GM23338 (cell line): ENCODE results near the gene FAM43A. TPM values are rescaled to one million over a fixed set of nuclear protein-coding genes. Genes with fewer than 3 reads are reported as not detected.

ENCODE experiments used
- ATAC-seq: fragments of 200-7000 bp; cut with Tn5 transposase; 3 replicates; pipeline ENCODE4 v1.9.1; 2020
- DNase-seq: peaks from one replicate; pipeline ENCODE4 v3.0.0-alpha.2; 2015; ENCODE audit warnings: low spot score
- H2AFZ ChIP-seq: fragments of 200-600 bp; sonication (generic); 2 replicates; pipeline ENCODE4 v1.8.0; 2016; ENCODE audit warnings: antibody characterized with exemption, mild to moderate bottlenecking, moderate library complexity
- H3F3A ChIP-seq: fragments of 200-600 bp; sonication (generic); replicated peaks from 2 replicates; pipeline ENCODE4 v1.8.0; 2017; ENCODE audit warnings: antibody characterized with exemption, mixed run types, low read depth
- H3K27ac ChIP-seq: fragments of 200-600 bp; sonication (generic); 2 replicates; pipeline ENCODE4 v1.6.1; 2016; ENCODE audit warnings: low read depth
- H3K27me3 ChIP-seq: fragments of 200-600 bp; sonication (generic); 2 replicates; pipeline ENCODE4 v1.8.0; 2016; ENCODE audit warnings: mild to moderate bottlenecking, mixed run types, moderate library complexity; ENCODE audit not compliant: insufficient read depth
- H3K36me3 ChIP-seq: fragments of 200-600 bp; sonication (generic); 2 replicates; pipeline ENCODE4 v1.8.0; 2016; ENCODE audit warnings: mild to moderate bottlenecking; ENCODE audit not compliant: insufficient read depth
- H3K4me1 ChIP-seq: fragments of 200-600 bp; sonication (generic); 2 replicates; pipeline ENCODE4 v1.8.0; 2016; ENCODE audit warnings: mild to moderate bottlenecking, moderate library complexity; ENCODE audit not compliant: insufficient read depth
- H3K4me2 ChIP-seq: fragments of 200-600 bp; sonication (generic); 2 replicates; pipeline ENCODE4 v1.7.1; 2017; ENCODE audit warnings: mixed run types
- H3K4me3 ChIP-seq: fragments of 200-600 bp; sonication (generic); 2 replicates; pipeline ENCODE4 v1.6.1; 2016; ENCODE audit warnings: mixed run types
- H3K79me2 ChIP-seq: fragments of 200-600 bp; sonication (generic); replicated peaks from 2 replicates; pipeline ENCODE4 v1.8.0; 2017; ENCODE audit warnings: mild to moderate bottlenecking; ENCODE audit not compliant: insufficient read depth
- H3K9me2 ChIP-seq: fragments of 200-600 bp; sonication (generic); 2 replicates; pipeline ENCODE4 v1.8.0; 2017; ENCODE audit not compliant: insufficient read depth
- H4K20me1 ChIP-seq: fragments of 200-600 bp; sonication (generic); replicated peaks from 2 replicates; pipeline ENCODE4 v1.8.0; 2017; ENCODE audit warnings: mild to moderate bottlenecking; ENCODE audit not compliant: insufficient read depth
- H3K27ac Mint-ChIP-seq: 2 replicates; pipeline ENCODE4 v1.8.0; 2020; ENCODE audit warnings: inconsistent platforms, mild to moderate bottlenecking, moderate library complexity, mixed read lengths
- H3K27me3 Mint-ChIP-seq: 3 replicates; pipeline ENCODE4 v1.8.0; 2022; ENCODE audit warnings: low read depth, mild to moderate bottlenecking, moderate library complexity, mixed read lengths, inconsistent platforms; ENCODE audit not compliant: insufficient read depth, poor library complexity
- H3K36me3 Mint-ChIP-seq: 3 replicates; pipeline ENCODE4 v1.8.0; 2021; ENCODE audit warnings: low read depth, mild to moderate bottlenecking, inconsistent platforms, moderate library complexity, mixed read lengths
- H3K4me1 Mint-ChIP-seq: 3 replicates; pipeline ENCODE4 v1.8.0; 2020; ENCODE audit warnings: mild to moderate bottlenecking, inconsistent platforms, mixed read lengths
- H3K4me3 Mint-ChIP-seq: 3 replicates; pipeline ENCODE4 v1.8.0; 2021; ENCODE audit warnings: moderate library complexity, mild to moderate bottlenecking, inconsistent platforms, mixed read lengths
- H3K9me3 Mint-ChIP-seq: 3 replicates; pipeline ENCODE4 v1.8.0; 2020; ENCODE audit warnings: moderate library complexity, mild to moderate bottlenecking, inconsistent platforms, mixed read lengths
- EZH2 ChIP-seq: fragments of 200-600 bp; sonication (generic); IDR thresholded peaks from one replicate; pipeline ENCODE4 v1.8.0; 2017; ENCODE audit warnings: antibody characterized with exemption, mild to moderate bottlenecking, low read depth; ENCODE audit not compliant: unreplicated experiment
- JUNB ChIP-seq: IDR thresholded peaks from one replicate; pipeline ENCODE4 v1.6.1; 2016; ENCODE audit warnings: antibody characterized with exemption; ENCODE audit not compliant: unreplicated experiment
- NANOG ChIP-seq: IDR thresholded peaks from 2 replicates; pipeline ENCODE4 v1.6.1; 2016; ENCODE audit warnings: antibody characterized with exemption, borderline replicate concordance
- POLR2AphosphoS5 ChIP-seq: IDR thresholded peaks from 2 replicates; pipeline ENCODE4 v1.6.1; 2016; ENCODE audit warnings: antibody characterized with exemption, low read depth
- STAT1 ChIP-seq: IDR thresholded peaks from one replicate; pipeline ENCODE4 v1.6.1; 2016; ENCODE audit warnings: antibody characterized with exemption; ENCODE audit not compliant: unreplicated experiment
- ZNF114 ChIP-seq: fragments of 250-450 bp; sonication (Bioruptor Pico); IDR thresholded peaks from 2 replicates; pipeline ENCODE4 v1.5.0; 2020; ENCODE audit warnings: mild to moderate bottlenecking, moderate library complexity
- ZNF331 ChIP-seq: fragments of 250-450 bp; sonication (Bioruptor Pico); IDR thresholded peaks from 2 replicates; pipeline ENCODE4 v1.5.0; 2020; ENCODE audit warnings: low read depth, mild to moderate bottlenecking, moderate library complexity
- polyA plus RNA-seq: library from polyadenylated mRNA; unstranded; fragments of >200 nt; fragmentation: Nextera tagmentation; extraction: Ambion mirVana; gene quantifications from 2 replicates; pipeline ENCODE4 v1.2.1, GENCODE V29; 2016
- total RNA-seq: library from RNA; depleted of rRNA; stranded (reverse); fragments of >200 nt; shearing (Covaris generic); gene quantifications from 2 replicates; pipeline ENCODE4 v1.2.3, GENCODE V29; 2014
- TF ChIP-seq, protein P1 (sequence below): fragments of 250-450 bp; sonication (Bioruptor Pico); IDR thresholded peaks from 2 replicates; pipeline ENCODE4 v1.5.0; 2020; ENCODE audit warnings: mild to moderate bottlenecking, moderate library complexity
- TF ChIP-seq, protein P2 (sequence below): IDR thresholded peaks from 2 replicates; pipeline ENCODE4 v1.6.1; 2016; ENCODE audit warnings: antibody characterized with exemption
- TF ChIP-seq, protein P3 (sequence below), 2 experiments: fragments of 200-600 bp in 1 of 2; sonication (generic) in 1 of 2; conservative IDR thresholded peaks; 2 replicates each; pipeline versions ENCODE4 v1.5.1 to v1.6.1; 2016 to 2017; ENCODE audit warnings: antibody characterized with exemption in 2 of 2, low read depth in 2 of 2, mild to moderate bottlenecking in 2 of 2, moderate library complexity in 1 of 2

The FAM43A gene
- total and polyA plus RNA-seq, 2 experiments from 2014 or later = 2.4 to 6.4 TPM

DNA sequence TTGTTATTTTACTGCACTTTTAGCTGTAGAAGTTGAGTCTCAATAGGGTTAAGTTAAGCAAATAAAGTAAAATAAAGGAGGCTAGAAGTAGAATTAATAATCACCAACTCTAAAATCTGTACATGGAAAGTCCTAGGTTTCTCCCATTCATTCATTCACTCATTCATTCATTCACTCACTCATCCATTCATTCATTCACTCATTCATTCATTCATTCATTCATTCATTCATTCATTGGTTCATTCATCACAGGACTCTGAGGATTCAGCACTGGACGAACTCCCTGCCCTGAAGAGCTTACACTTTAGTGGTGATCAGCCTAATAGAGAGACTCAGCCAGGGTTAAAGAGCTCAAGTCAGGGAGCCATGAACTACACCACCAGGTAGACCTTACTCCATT is 9.2 kb upstream of the FAM43A start (continued):
- TF ChIP-seq, protein P1, sequence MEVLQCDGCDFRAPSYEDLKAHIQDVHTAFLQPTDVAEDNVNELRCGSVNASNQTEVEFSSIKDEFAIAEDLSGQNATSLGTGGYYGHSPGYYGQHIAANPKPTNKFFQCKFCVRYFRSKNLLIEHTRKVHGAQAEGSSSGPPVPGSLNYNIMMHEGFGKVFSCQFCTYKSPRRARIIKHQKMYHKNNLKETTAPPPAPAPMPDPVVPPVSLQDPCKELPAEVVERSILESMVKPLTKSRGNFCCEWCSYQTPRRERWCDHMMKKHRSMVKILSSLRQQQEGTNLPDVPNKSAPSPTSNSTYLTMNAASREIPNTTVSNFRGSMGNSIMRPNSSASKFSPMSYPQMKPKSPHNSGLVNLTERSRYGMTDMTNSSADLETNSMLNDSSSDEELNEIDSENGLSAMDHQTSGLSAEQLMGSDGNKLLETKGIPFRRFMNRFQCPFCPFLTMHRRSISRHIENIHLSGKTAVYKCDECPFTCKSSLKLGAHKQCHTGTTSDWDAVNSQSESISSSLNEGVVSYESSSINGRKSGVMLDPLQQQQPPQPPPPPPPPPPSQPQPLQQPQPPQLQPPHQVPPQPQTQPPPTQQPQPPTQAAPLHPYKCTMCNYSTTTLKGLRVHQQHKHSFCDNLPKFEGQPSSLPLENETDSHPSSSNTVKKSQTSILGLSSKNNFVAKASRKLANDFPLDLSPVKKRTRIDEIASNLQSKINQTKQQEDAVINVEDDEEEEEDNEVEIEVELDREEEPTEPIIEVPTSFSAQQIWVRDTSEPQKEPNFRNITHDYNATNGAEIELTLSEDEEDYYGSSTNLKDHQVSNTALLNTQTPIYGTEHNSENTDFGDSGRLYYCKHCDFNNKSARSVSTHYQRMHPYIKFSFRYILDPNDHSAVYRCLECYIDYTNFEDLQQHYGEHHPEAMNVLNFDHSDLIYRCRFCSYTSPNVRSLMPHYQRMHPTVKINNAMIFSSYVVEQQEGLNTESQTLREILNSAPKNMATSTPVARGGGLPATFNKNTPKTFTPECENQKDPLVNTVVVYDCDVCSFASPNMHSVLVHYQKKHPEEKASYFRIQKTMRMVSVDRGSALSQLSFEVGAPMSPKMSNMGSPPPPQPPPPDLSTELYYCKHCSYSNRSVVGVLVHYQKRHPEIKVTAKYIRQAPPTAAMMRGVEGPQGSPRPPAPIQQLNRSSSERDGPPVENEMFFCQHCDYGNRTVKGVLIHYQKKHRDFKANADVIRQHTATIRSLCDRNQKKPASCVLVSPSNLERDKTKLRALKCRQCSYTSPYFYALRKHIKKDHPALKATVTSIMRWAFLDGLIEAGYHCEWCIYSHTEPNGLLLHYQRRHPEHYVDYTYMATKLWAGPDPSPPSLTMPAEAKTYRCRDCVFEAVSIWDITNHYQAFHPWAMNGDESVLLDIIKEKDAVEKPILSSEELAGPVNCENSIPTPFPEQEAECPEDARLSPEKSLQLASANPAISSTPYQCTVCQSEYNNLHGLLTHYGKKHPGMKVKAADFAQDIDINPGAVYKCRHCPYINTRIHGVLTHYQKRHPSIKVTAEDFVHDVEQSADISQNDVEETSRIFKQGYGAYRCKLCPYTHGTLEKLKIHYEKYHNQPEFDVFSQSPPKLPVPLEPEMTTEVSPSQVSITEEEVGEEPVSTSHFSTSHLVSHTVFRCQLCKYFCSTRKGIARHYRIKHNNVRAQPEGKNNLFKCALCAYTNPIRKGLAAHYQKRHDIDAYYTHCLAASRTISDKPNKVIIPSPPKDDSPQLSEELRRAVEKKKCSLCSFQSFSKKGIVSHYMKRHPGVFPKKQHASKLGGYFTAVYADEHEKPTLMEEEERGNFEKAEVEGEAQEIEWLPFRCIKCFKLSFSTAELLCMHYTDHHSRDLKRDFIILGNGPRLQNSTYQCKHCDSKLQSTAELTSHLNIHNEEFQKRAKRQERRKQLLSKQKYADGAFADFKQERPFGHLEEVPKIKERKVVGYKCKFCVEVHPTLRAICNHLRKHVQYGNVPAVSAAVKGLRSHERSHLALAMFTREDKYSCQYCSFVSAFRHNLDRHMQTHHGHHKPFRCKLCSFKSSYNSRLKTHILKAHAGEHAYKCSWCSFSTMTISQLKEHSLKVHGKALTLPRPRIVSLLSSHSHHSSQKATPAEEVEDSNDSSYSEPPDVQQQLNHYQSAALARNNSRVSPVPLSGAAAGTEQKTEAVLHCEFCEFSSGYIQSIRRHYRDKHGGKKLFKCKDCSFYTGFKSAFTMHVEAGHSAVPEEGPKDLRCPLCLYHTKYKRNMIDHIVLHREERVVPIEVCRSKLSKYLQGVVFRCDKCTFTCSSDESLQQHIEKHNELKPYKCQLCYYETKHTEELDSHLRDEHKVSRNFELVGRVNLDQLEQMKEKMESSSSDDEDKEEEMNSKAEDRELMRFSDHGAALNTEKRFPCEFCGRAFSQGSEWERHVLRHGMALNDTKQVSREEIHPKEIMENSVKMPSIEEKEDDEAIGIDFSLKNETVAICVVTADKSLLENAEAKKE (CRISPR knock-in tag) = no peak
- TF ChIP-seq ZNF331 = no peak
- no peak for TF ChIP-seq JUNB
- no peak for TF ChIP-seq STAT1
- no peak for TF ChIP-seq EZH2

DNA sequence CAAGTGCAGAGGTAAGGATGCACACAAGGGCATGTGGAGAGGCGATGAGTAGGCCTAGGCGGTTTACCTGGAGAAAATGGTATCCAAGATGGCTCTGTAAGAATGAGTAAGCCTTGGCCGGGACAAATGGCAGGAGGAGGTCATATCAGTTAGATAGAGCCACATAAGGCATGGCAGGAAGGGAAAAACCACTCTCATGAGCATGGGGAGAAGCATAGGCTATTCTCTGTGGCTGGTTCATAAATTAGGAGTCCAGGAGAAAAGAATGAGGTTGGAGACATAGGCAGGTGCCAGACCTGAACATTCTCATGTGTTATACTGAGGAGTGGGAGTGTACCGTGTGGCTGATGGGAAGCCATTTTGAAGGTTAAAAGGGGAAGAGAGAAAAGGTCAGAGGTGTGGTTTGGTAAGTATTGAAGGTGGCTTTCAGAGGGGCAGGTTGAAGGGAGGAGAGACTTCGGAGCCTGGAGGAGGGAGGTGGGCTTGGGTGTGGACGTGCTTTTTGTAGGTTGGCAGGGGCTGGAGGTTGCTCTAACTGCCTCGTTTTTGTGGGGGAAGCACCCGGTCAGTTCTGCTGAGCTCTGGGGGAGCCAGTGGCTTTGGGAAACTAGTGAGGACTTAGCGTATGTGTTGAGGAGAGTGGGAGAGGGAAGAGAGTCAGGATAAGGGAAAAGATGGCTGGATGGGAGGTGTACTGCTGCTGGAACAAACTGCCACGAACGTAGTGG is 4.6 kb upstream of the FAM43A start:
- Histone ChIP-seq H3K27me3 (peaks cover 26% of the 10 kb centered on the region), H3K4me2 (no peak overlapping the region), H3K36me3 (no peaks in the 10 kb centered on the region), H3F3A (no peaks in the 10 kb centered on the region), H3K79me2 (no peaks in the 10 kb centered on the region), H3K4me1 (no peaks in the 10 kb centered on the region; the same call in 1 of the 2 replicates), H2AFZ (no peak overlapping the region), H3K27ac (no peak overlapping the region), H4K20me1 (no peaks in the 10 kb centered on the region; the same call in 1 of the 2 replicates), H3K9me2 (no peaks in the 10 kb centered on the region), H3K4me3 (no peak overlapping the region)
- no peaks in the 10 kb centered on the region for H3K9me3 Mint-ChIP-seq
- ATAC-seq (no peak), DNase-seq (no peak)
- H3K27ac Mint-ChIP-seq = no peak overlapping the region
- H3K36me3 Mint-ChIP-seq = no peaks in the 10 kb centered on the region
- no peak overlapping the region for H3K4me3 Mint-ChIP-seq
- peaks cover 10% of the 10 kb centered on the region for H3K4me1 Mint-ChIP-seq
- peaks cover 14% of the 10 kb centered on the region for H3K27me3 Mint-ChIP-seq
- TF ChIP-seq NANOG (no peak), ZNF114 (CRISPR knock-in tag) (no peak), ZNF331 (no peak), POLR2AphosphoS5 (no peak), EZH2 (no peak), STAT1 (no peak)
- TF ChIP-seq, protein P2, sequence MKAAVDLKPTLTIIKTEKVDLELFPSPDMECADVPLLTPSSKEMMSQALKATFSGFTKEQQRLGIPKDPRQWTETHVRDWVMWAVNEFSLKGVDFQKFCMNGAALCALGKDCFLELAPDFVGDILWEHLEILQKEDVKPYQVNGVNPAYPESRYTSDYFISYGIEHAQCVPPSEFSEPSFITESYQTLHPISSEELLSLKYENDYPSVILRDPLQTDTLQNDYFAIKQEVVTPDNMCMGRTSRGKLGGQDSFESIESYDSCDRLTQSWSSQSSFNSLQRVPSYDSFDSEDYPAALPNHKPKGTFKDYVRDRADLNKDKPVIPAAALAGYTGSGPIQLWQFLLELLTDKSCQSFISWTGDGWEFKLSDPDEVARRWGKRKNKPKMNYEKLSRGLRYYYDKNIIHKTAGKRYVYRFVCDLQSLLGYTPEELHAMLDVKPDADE = no peak
- TF ChIP-seq, protein P3, sequence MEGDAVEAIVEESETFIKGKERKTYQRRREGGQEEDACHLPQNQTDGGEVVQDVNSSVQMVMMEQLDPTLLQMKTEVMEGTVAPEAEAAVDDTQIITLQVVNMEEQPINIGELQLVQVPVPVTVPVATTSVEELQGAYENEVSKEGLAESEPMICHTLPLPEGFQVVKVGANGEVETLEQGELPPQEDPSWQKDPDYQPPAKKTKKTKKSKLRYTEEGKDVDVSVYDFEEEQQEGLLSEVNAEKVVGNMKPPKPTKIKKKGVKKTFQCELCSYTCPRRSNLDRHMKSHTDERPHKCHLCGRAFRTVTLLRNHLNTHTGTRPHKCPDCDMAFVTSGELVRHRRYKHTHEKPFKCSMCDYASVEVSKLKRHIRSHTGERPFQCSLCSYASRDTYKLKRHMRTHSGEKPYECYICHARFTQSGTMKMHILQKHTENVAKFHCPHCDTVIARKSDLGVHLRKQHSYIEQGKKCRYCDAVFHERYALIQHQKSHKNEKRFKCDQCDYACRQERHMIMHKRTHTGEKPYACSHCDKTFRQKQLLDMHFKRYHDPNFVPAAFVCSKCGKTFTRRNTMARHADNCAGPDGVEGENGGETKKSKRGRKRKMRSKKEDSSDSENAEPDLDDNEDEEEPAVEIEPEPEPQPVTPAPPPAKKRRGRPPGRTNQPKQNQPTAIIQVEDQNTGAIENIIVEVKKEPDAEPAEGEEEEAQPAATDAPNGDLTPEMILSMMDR (conservative IDR thresholded peaks at IDR 0.05; ENCODE audit: low read depth in 2 of 2) = no peak
